Gastroesophageal sphincter (tissue), 4 donors: ENCODE measurements around the gene KCNS1. TPM values are rescaled to one million over a fixed set of nuclear protein-coding genes. Genes with fewer than 3 reads are reported as not detected.

Source experiments
- ATAC-seq: fragments of 150-250 bp; one replicate; pipeline ENCODE4 v1.9.1; 2016; ENCODE audit warnings: mild to moderate bottlenecking, moderate library complexity
- H3K27ac ChIP-seq, 4 donors: fragments of 200-600 bp; sonication (generic) in 3 of 4; 1 replicate in 3 of 4; 2 replicates in 1 of 4; pipeline ENCODE4 v1.5.1; 2016 to 2019
- H3K27me3 ChIP-seq: fragments of 200-600 bp; sonication (generic); one replicate; pipeline ENCODE4 v1.5.1; 2019
- H3K36me3 ChIP-seq, 2 donors: fragments of 200-600 bp; sonication (generic); one replicate each; pipeline ENCODE4 v1.5.1; 2019; ENCODE audit warnings: control low read depth in 1 of 2
- H3K4me1 ChIP-seq, 3 donors: fragments of 200-600 bp; sonication (generic); 1 replicate in 2 of 3; 2 replicates in 1 of 3; pipeline ENCODE4 v1.5.1; 2016 to 2019; ENCODE audit warnings: control low read depth in 2 of 3
- H3K4me3 ChIP-seq, 2 donors: fragments of 200-600 bp; sonication (generic); one replicate each; pipeline ENCODE4 v1.5.1; 2019; ENCODE audit warnings: mild to moderate bottlenecking in 1 of 2, moderate library complexity in 1 of 2
- H3K9me3 ChIP-seq, 3 donors: fragments of 200-600 bp; sonication (generic); one replicate each; pipeline ENCODE4 v1.5.1; 2017 to 2019; ENCODE audit warnings: control low read depth in 2 of 3
- EP300 ChIP-seq: sonication (generic); formaldehyde crosslinking; IDR thresholded peaks from one replicate; pipeline ENCODE4 v1.6.1; 2017; ENCODE audit warnings: antibody characterized with exemption, mild to moderate bottlenecking
- POLR2A ChIP-seq, 2 donors: fragments of 450-650 bp; IDR thresholded peaks; one replicate each; pipeline ENCODE4 v1.6.1; 2017; ENCODE audit warnings: antibody characterized with exemption in 2 of 2, mild to moderate bottlenecking in 2 of 2, moderate library complexity in 1 of 2
- POLR2AphosphoS5 ChIP-seq: sonication (generic); formaldehyde crosslinking; IDR thresholded peaks from one replicate; pipeline ENCODE4 v1.6.1; 2017; ENCODE audit warnings: antibody characterized with exemption
- WGBS, 2 donors: methylation state at CpG; one replicate each; pipeline ENCODE4 v1.1.5; 2018; ENCODE audit warnings: low coverage in 1 of 2; 5-methylcytosine and 5-hydroxymethylcytosine counted together
- total RNA-seq, 4 donors: library from RNA; depleted of rRNA; stranded (reverse); fragments of >200 nt; gene quantifications; one replicate each; pipeline ENCODE4 v1.1.0, GENCODE V29; 2016
- TF ChIP-seq, protein P1 (sequence below), 4 experiments: fragments of 200-600 bp in 2 of 4; fragments of 450-650 bp in 2 of 4; sonication (generic) in 1 of 4; IDR thresholded peaks; one replicate each; pipeline ENCODE4 v1.5.1; 2017 to 2019; ENCODE audit warnings: antibody characterized with exemption in 4 of 4, mild to moderate bottlenecking in 2 of 4, moderate library complexity in 2 of 4

Gene KCNS1
- total RNA-seq, 4 donors from 2014 or later: not detected

DNA sequence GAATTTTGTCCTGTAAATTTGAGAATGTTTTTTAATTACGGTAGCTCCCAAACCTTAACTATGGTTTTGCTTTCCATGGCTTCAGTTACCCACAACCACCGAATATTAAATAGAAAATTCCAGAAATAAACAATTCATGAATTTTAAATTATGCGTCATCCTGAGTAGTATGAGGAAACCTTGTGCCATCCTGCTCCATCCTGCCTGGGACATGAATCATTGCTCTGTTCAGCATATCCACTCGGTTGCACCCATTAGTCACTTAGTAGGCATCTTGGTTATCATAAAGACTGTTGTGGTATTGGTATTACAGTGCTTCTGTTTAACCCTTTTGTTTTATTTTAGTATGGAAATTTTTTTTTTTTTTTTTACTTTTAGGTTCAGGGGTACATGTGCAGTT, 39.7 kb downstream of the KCNS1 start:
- Histone ChIP-seq H3K36me3 (peaks cover 0 to 7% of the 10 kb centered on the region in 2 donors), H3K4me3 (no peak overlapping the region), H3K27me3 (no peaks in the 10 kb centered on the region), H3K27ac (no peak overlapping the region), H3K4me1 (no peaks in the 10 kb centered on the region), H3K9me3 (no peaks in the 10 kb centered on the region)
- ATAC-seq: no peak
- 60 to 68% methylated on average over 4 of the region's 4 CpGs for WGBS, 2 donors
- no peak for TF ChIP-seq POLR2AphosphoS5
- TF ChIP-seq, protein P1, sequence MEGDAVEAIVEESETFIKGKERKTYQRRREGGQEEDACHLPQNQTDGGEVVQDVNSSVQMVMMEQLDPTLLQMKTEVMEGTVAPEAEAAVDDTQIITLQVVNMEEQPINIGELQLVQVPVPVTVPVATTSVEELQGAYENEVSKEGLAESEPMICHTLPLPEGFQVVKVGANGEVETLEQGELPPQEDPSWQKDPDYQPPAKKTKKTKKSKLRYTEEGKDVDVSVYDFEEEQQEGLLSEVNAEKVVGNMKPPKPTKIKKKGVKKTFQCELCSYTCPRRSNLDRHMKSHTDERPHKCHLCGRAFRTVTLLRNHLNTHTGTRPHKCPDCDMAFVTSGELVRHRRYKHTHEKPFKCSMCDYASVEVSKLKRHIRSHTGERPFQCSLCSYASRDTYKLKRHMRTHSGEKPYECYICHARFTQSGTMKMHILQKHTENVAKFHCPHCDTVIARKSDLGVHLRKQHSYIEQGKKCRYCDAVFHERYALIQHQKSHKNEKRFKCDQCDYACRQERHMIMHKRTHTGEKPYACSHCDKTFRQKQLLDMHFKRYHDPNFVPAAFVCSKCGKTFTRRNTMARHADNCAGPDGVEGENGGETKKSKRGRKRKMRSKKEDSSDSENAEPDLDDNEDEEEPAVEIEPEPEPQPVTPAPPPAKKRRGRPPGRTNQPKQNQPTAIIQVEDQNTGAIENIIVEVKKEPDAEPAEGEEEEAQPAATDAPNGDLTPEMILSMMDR (IDR thresholded peaks at IDR 0.05): no peak
- TF ChIP-seq EP300: no peak
- TF ChIP-seq POLR2A (IDR thresholded peaks at IDR 0.05): no peak

DNA sequence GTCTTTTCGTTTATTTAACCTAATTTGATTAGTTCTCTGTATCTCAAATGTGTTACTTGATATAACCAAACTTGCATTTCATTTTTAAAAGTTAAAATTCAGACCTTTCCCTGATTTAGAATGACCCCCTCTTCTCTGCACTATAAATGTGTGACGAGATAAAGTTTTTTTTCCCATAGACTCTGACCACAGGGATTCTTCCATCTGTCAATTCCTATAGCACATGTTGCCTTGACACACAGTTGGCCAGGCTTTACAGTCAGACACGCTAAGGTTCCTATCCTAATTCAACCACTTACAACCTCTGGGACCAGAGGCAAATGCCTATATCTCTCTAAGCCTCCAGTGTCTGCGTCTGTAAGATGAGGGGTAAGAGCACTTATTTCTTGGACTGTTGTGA, 40.6 kb downstream of the KCNS1 start:
- no peaks in the 10 kb centered on the region for H3K27me3 ChIP-seq
- WGBS, 2 donors: 66 to 83% methylated on average over 2 to 4 of the region's 4 CpGs
- no peaks in the 10 kb centered on the region for H3K4me1 ChIP-seq
- H3K27ac ChIP-seq: no peak overlapping the region
- TF ChIP-seq POLR2AphosphoS5: no peak
- TF ChIP-seq, protein P1 (IDR thresholded peaks at IDR 0.05): no peak
- TF ChIP-seq POLR2A (IDR thresholded peaks at IDR 0.05): no peak
- no peak for TF ChIP-seq EP300
- no peak overlapping the region for H3K4me3 ChIP-seq
- H3K36me3 ChIP-seq: peaks cover 0 to 7% of the 10 kb centered on the region in 2 donors
- ATAC-seq: no peak
- no peaks in the 10 kb centered on the region for H3K9me3 ChIP-seq

DNA sequence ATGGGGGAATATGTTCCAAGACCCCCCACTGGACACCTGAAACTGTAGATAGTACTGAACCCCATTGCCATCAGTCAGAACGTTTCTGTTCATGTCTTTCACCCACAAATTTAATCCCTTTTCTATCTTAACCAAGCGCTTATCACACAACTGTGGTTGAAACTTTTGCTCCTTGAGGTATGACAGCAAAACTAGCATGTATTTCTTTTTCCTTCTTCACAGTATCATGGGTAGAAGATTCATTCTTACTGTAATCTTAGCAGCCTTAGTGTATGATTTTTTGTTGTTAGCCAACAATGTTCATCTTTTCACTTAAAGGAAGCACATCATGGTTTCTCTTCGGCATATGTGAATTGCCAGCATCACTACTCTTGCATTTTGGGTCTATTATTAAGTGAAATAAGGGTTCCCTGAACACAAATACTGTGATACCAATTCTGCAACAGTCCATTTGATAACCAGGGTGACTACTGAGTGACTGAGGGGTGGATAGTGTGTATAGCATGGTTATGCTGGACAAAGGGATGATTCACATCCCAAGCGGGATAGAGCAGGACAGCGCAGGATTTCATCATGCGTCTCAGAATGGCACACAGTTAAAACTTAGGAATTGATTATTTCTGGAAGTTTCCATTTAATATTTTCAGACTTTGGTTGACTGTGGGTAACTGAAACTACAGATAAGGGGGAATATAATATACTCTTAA, 41.8 kb downstream of the KCNS1 start:
- Histone ChIP-seq H3K27me3 (no peaks in the 10 kb centered on the region), H3K4me1 (no peaks in the 10 kb centered on the region), H3K36me3 (peaks cover 0 to 8% of the 10 kb centered on the region in 2 donors), H3K4me3 (no peak overlapping the region), H3K9me3 (no peaks in the 10 kb centered on the region), H3K27ac (no peak overlapping the region)
- ATAC-seq: no peak
- 72 to 84% methylated on average over 6 of the region's 6 CpGs for WGBS, 2 donors
- no peak for TF ChIP-seq POLR2AphosphoS5
- no peak for TF ChIP-seq EP300
- TF ChIP-seq POLR2A (IDR thresholded peaks at IDR 0.05): no peak
- TF ChIP-seq, protein P1 (IDR thresholded peaks at IDR 0.05): no peak

DNA sequence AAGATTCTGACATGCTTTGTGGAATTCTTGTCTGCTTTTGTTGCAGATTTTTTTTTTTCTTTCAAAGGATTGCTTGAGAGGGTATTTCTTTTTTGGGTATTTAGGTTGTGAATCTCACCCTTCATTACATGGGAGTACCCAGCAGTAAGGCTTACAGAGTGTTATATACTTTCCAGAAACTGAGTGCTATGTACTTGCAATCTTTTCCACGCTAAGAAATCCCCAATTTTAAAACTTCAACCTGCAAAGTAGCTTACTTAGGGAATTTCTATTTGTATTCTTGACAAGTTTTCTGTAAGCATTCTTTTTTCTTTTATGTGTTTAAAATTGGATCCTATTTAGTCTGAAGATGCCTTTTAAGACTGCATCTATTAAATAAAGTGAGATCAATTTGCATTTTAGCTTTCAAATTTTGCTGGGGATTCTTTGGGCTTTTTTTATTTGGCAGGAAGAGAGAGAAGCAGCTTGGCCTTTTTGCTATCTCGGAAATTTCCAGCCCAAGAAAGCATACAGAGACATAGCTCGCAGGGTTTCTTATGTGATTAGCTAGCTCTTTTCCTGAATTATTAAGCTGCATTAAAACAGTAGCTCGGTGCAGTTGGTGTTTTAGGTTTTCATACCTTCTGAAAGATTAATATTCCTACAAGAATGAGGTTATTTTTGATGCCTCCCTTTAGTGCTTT, 42.6 kb downstream of the KCNS1 start:
- WGBS, 2 donors: 56 to 72% methylated on average over 4 of the region's 4 CpGs
- no peak for TF ChIP-seq EP300
- TF ChIP-seq POLR2A (IDR thresholded peaks at IDR 0.05): no peak
- TF ChIP-seq, protein P1 (IDR thresholded peaks at IDR 0.05): no peak
- no peak for TF ChIP-seq POLR2AphosphoS5
- Histone ChIP-seq H3K36me3 (peaks cover 0 to 15% of the 10 kb centered on the region in 2 donors), H3K4me1 (peaks cover 0 to 8% (median 0%) of the 10 kb centered on the region in 3 donors), H3K27ac (no peak overlapping the region), H3K9me3 (no peaks in the 10 kb centered on the region), H3K4me3 (no peak overlapping the region), H3K27me3 (no peaks in the 10 kb centered on the region)
- no peak for ATAC-seq
